SK-N-MC (cell line): ENCODE results near the gene GREM1.

ENCODE experiments used
- EZH2 ChIP-seq: fragments of 200-600 bp; sonication (generic); IDR thresholded peaks from one replicate; pipeline ENCODE4 v1.6.1; 2017; ENCODE audit warnings: antibody characterized with exemption
- FOXP2 ChIP-seq: optimal IDR thresholded peaks from 2 replicates; pipeline ENCODE3; 2011; ENCODE audit warnings: mild to moderate bottlenecking, moderate library complexity; ENCODE audit not compliant: insufficient read depth; ENCODE audit errors: extremely low read length, control extremely low read depth
- POLR2AphosphoS5 ChIP-seq: IDR thresholded peaks from 2 replicates; pipeline ENCODE4 v1.6.1; 2012; ENCODE audit warnings: mild to moderate bottlenecking, low read depth, low read length, borderline replicate concordance

- TF ChIP-seq POLR2AphosphoS5 (no peak), EZH2 (no peak), FOXP2 (no peak)
These were observed 5.6 kb downstream of the GREM1 start for GRCh38 chr15:32723171-32723948.
